Lung (tissue), 12 donors: Measurements from ENCODE around the gene WNT11. TPM values are rescaled to one million over a fixed set of nuclear protein-coding genes. Genes with fewer than 3 reads are reported as not detected.
A peak's percentile ranks its signal among the peaks of the same experiment; 100 is the strongest.

Experiments used
- ATAC-seq: fragments of 200-7000 bp; cut with Tn5 transposase; one replicate; pipeline ENCODE4 v1.9.1; 2020; ENCODE audit warnings: moderate number of reproducible peaks; ENCODE audit not compliant: insufficient read depth, low FRiP score
- DNase-seq, 3 donors: peaks; one replicate each; pipeline ENCODE4 v3.0.0-alpha.2; 2013 to 2017
- H3K27ac ChIP-seq, 2 donors: one replicate each; pipeline ENCODE4 v1.5.1; 2013; ENCODE audit warnings: mild to moderate bottlenecking in 2 of 2, moderate library complexity in 2 of 2, control low read depth in 1 of 2, inconsistent platforms in 1 of 2, low read depth in 1 of 2, low read length in 1 of 2
- H3K27me3 ChIP-seq, 3 donors: one replicate each; pipeline ENCODE4 v1.5.1; 2013; ENCODE audit warnings: low read length in 2 of 3; ENCODE audit not compliant: control insufficient read depth in 3 of 3, insufficient read depth in 3 of 3
- H3K36me3 ChIP-seq, 4 donors: one replicate each; pipeline ENCODE4 v1.5.1; 2013; ENCODE audit warnings: low read length in 4 of 4, mild to moderate bottlenecking in 1 of 4, moderate library complexity in 1 of 4; ENCODE audit not compliant: control insufficient read depth in 4 of 4, insufficient read depth in 4 of 4
- H3K4me1 ChIP-seq, 5 donors: one replicate each; pipeline ENCODE4 v1.5.1; 2013; ENCODE audit warnings: low read length in 5 of 5, mild to moderate bottlenecking in 2 of 5, moderate library complexity in 1 of 5; ENCODE audit not compliant: control insufficient read depth in 5 of 5, insufficient read depth in 5 of 5
- H3K4me3 ChIP-seq: one replicate; pipeline ENCODE4 v1.5.1; 2013; ENCODE audit warnings: mild to moderate bottlenecking, control low read depth, moderate library complexity
- H3K9ac ChIP-seq, 2 donors: one replicate each; pipeline ENCODE4 v1.5.1; 2013; ENCODE audit warnings: low read length in 2 of 2, control low read depth in 1 of 2; ENCODE audit not compliant: insufficient read depth in 1 of 2
- H3K9me3 ChIP-seq, 4 donors: one replicate each; pipeline ENCODE4 v1.5.1; 2013; ENCODE audit warnings: low read length in 3 of 4, mild to moderate bottlenecking in 1 of 4, moderate library complexity in 1 of 4; ENCODE audit not compliant: control insufficient read depth in 4 of 4, insufficient read depth in 3 of 4
- CTCF ChIP-seq: IDR thresholded peaks from 2 replicates; pipeline ENCODE4 v1.5.1; 2012; ENCODE audit warnings: mild to moderate bottlenecking; ENCODE audit errors: control extremely low read depth, extremely low read depth
- WGBS, 2 donors: extraction: QIAGEN DNeasy Blood & Tissue Kit; methylation state at CpG; one replicate each; pipeline ENCODE4 v1.1.7; 2013; 5-methylcytosine and 5-hydroxymethylcytosine counted together
- polyA plus RNA-seq, 2 donors: library from polyadenylated mRNA; stranded (reverse); fragments of 200-250 nt; gene quantifications; one replicate each; pipeline ENCODE4 v1.2.1, GENCODE V29; 2013
- total RNA-seq, 2 donors: library from RNA; depleted of rRNA in 1 of 2; stranded (reverse); fragments of >200 nt in 1 of 2; gene quantifications; one replicate each; pipeline ENCODE4 v1.2.1, GENCODE V29; 2014 to 2021
- donor health status: control.
- donor health status: control.
- donor health status: Bipolar disorder and iron deficiency.
- donor health status: healthy.
- donor health status: DM: yes; HTN: yes; CAD: no.

Gene WNT11
- total and polyA plus RNA-seq, 4 donors = 1.5 to 31.3 (median 3.6) TPM

DNA sequence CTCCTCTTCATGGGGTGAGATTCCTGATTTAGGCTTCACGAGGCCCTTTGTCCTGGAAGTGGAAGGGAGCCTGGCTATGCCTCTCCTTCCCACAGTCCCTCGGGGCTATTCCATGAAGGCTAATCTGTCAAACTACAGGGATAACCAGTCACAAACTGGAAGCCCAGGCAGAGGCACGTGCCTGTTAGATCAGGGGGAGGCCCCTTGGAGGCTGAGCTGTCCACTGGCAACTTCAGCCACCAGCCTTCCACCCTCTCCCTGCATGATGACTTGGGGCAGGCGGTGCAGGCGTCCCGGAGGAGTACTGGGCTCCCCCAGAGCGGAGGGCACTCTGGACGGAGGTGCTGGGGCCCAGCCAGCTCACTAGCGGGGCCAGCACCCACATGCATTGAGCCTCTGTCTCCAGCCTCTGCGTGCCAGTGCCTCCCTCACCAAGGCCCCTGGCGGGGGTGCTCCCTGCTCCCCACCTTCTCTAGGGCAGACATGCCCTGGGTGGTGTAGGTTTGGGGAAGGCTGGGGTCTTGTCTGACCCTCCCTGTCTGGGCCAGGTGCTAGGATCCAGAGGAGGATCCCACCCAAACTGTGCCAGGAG lies 42.9 kb downstream of the WNT11 start:
- DNase-seq = no peak
- Histone ChIP-seq H3K4me3 (no peak overlapping the region), H3K36me3 (no peaks in the 10 kb centered on the region), H3K4me1 (peaks cover 0 to 29% (median 4%) of the 10 kb centered on the region in 5 donors), H3K9ac (no peak overlapping the region), H3K27me3 (no peaks in the 10 kb centered on the region), H3K9me3 (no peaks in the 10 kb centered on the region), H3K27ac (no peak overlapping the region)
- no peak for ATAC-seq
- WGBS, 2 donors = 88 to 97% methylated on average over 11 of the region's 11 CpGs
- no peak for TF ChIP-seq CTCF

DNA sequence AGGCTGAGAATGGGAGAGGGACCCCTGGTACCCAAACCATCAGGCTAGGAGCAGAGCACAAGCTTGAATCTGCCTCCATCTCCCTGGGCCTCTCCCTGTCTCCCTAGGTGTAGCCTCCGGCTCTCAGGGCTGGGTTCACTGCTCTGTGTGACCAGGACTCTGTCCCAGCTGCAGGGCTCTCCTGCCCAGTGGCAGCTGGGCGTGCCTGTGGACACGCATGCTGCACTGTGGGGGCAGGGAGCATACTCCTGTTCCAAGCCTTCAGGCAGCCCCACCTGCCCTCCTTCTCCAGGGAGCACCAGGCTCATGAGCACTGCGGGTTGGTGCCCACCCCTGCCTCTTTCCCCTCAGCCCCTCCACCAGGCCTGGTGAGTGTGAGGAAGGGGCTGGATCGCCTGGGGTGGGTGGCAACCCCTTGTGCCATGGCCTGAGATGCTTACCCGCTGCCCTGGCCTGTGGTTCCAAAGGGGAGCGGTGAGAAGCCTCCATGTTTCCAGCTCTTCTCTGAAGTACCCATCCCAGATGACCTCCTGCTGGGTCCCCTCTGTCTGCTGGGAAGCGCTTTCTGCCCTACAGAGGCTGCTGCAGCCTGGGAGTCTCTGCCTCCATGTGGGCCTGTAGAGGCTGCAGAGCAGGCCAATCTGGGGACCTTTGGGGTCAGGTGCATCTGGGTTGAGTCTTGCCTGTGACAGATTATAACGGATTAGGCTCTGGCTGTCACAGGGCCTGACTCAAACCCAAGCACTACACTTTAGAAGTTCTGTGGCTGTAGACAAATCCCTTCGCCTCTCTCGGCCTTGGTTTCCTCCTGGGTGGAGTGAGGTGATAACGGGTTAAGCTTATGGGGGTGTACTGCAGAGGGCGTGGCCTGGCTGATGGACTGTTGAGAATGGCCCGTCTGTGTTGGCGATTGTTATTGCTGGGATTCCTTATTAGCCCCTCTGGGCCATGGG lies 43.7 kb downstream of the WNT11 start:
- H3K9ac ChIP-seq = no peak overlapping the region
- no peaks in the 10 kb centered on the region for H3K27me3 ChIP-seq
- no peak overlapping the region for H3K4me3 ChIP-seq
- peaks cover 0 to 30% (median 4%) of the 10 kb centered on the region in 5 donors for H3K4me1 ChIP-seq
- 92 to 96% methylated on average over 15 of the region's 15 CpGs for WGBS, 2 donors
- H3K27ac ChIP-seq = no peak overlapping the region
- no peaks in the 10 kb centered on the region for H3K36me3 ChIP-seq
- H3K9me3 ChIP-seq = no peaks in the 10 kb centered on the region
- TF ChIP-seq CTCF = no peak
- DNase-seq = no peak
- ATAC-seq = no peak

- H3K4me1 ChIP-seq = peaks cover 0 to 38% (median 4%) of the 10 kb centered on the region in 5 donors
- H3K27ac ChIP-seq = no peak overlapping the region
- no peaks in the 10 kb centered on the region for H3K36me3 ChIP-seq
- no peak overlapping the region for H3K4me3 ChIP-seq
- H3K9me3 ChIP-seq = no peaks in the 10 kb centered on the region
- H3K27me3 ChIP-seq = no peaks in the 10 kb centered on the region
- no peak for ATAC-seq
- peak; percentile 83 to 91 (median 85) for DNase-seq
- TF ChIP-seq CTCF = no peak
- H3K9ac ChIP-seq = no peak overlapping the region
- 27 to 34% methylated on average over 22 to 24 of the region's 24 CpGs for WGBS, 2 donors
These were observed 44.9 kb downstream of the WNT11 start for GRCh38 chr11:76161261-76161961.
